C4-2B (cell line): ENCODE measurements around the gene MOV10.

ENCODE experiments used
- ZFX ChIP-seq: fragments of 450-650 bp; IDR thresholded peaks from 2 replicates; pipeline ENCODE4 v1.6.1; 2017
- TF ChIP-seq, protein P1 (sequence below): fragments of 450-650 bp; conservative IDR thresholded peaks from 2 replicates; pipeline ENCODE4 v1.5.1; 2017; ENCODE audit warnings: mild to moderate bottlenecking

GRCh38 chr1:112628516-112628915 is 45.9 kb upstream of the MOV10 start:
- TF ChIP-seq, protein P1, sequence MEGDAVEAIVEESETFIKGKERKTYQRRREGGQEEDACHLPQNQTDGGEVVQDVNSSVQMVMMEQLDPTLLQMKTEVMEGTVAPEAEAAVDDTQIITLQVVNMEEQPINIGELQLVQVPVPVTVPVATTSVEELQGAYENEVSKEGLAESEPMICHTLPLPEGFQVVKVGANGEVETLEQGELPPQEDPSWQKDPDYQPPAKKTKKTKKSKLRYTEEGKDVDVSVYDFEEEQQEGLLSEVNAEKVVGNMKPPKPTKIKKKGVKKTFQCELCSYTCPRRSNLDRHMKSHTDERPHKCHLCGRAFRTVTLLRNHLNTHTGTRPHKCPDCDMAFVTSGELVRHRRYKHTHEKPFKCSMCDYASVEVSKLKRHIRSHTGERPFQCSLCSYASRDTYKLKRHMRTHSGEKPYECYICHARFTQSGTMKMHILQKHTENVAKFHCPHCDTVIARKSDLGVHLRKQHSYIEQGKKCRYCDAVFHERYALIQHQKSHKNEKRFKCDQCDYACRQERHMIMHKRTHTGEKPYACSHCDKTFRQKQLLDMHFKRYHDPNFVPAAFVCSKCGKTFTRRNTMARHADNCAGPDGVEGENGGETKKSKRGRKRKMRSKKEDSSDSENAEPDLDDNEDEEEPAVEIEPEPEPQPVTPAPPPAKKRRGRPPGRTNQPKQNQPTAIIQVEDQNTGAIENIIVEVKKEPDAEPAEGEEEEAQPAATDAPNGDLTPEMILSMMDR = no peak
- TF ChIP-seq ZFX = no peak
